Activated naive CD8-positive, alpha-beta T cell treated with anti-CD3 and anti-CD28 coated beads for 36 hours (primary cell): ENCODE results near the gene VPS37B. TPM values are rescaled to one million over a fixed set of nuclear protein-coding genes. Genes with fewer than 3 reads are reported as not detected.

Source experiments
- DNase-seq: peaks from one replicate; pipeline ENCODE4 v3.0.0; 2021
- H3K27ac Mint-ChIP-seq: one replicate; pipeline ENCODE4 v1.8.0; 2022; ENCODE audit warnings: mild to moderate bottlenecking, moderate library complexity, mixed read lengths
- H3K27me3 Mint-ChIP-seq: one replicate; pipeline ENCODE4 v1.8.0; 2022; ENCODE audit warnings: mild to moderate bottlenecking, mixed read lengths
- H3K36me3 Mint-ChIP-seq: one replicate; pipeline ENCODE4 v1.8.0; 2021; ENCODE audit warnings: mild to moderate bottlenecking, mixed read lengths
- H3K4me1 Mint-ChIP-seq: one replicate; pipeline ENCODE4 v1.8.0; 2021; ENCODE audit warnings: mixed read lengths
- H3K4me3 Mint-ChIP-seq: one replicate; pipeline ENCODE4 v1.8.0; 2022; ENCODE audit warnings: mild to moderate bottlenecking, moderate library complexity, mixed read lengths
- H3K9me3 Mint-ChIP-seq: one replicate; pipeline ENCODE4 v1.8.0; 2022; ENCODE audit warnings: mixed read lengths
- total RNA-seq, 2 experiments: library from RNA; stranded (reverse); gene quantifications; one replicate each; pipeline ENCODE4 v1.2.3, GENCODE V29; 2021

VPS37B gene
- total RNA-seq, 2 experiments from 2014 or later = 27.0 to 28.2 TPM

- Mint-ChIP-seq H3K27me3 (no peaks in the 10 kb centered on the region), H3K4me1 (no peaks in the 10 kb centered on the region), H3K9me3 (no peaks in the 10 kb centered on the region), H3K27ac (no peak overlapping the region), H3K36me3 (no peaks in the 10 kb centered on the region), H3K4me3 (no peak overlapping the region)
- DNase-seq = no peak
These were observed 37.2 kb downstream of the VPS37B start for GRCh38 chr12:122858591-122859302.

- Mint-ChIP-seq H3K4me1 (no peaks in the 10 kb centered on the region), H3K27ac (no peak overlapping the region), H3K36me3 (no peaks in the 10 kb centered on the region), H3K27me3 (no peaks in the 10 kb centered on the region), H3K4me3 (no peak overlapping the region), H3K9me3 (no peaks in the 10 kb centered on the region)
- DNase-seq = no peak
These were observed 37.8 kb downstream of the VPS37B start for GRCh38 chr12:122858171-122858570.

GRCh38 chr12:122856999-122857671 is 38.8 kb downstream of the VPS37B start:
- no peaks in the 10 kb centered on the region for H3K27me3 Mint-ChIP-seq
- H3K4me3 Mint-ChIP-seq = no peak overlapping the region
- no peak overlapping the region for H3K27ac Mint-ChIP-seq
- no peaks in the 10 kb centered on the region for H3K4me1 Mint-ChIP-seq
- no peak for DNase-seq
- H3K36me3 Mint-ChIP-seq = no peaks in the 10 kb centered on the region
- H3K9me3 Mint-ChIP-seq = no peaks in the 10 kb centered on the region

DNA sequence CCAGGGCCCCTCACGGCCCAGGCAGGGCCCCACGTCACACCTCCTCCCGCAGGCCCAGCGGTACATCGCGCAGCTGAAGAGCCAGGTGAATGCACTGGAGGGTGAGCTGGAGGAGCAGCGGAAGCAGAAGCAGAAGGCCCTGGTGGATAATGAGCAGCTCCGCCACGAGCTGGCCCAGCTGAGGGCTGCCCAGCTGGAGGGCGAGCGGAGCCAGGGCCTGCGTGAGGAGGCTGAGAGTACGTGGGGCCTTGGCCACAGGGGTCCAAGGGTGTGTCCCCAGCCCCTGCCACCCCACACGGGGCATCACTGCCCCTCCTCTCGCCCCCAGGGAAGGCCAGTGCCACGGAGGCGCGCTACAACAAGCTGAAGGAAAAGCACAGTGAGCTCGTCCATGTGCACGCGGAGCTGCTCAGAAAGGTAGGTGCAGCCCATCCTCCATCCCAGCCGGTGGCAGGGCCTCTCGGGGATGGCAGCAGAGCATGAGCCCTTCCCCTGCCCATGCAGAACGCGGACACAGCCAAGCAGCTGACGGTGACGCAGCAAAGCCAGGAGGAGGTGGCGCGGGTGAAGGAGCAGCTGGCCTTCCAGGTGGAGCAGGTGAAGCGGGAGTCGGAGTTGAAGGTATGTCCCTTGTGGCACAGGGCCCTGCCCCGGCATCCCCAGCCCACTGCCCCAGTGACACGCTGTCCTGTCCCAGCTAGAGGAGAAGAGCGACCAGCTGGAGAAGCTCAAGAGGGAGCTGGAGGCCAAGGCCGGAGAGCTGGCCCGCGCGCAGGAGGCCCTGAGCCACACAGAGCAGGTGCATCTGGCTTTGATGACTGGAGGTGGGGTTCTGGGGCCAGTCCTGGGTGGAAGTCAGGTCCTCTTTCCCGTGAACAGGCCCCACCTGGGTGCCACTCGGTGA is 39.7 kb downstream of the VPS37B start:
- DNase-seq = no peak
- no peaks in the 10 kb centered on the region for H3K36me3 Mint-ChIP-seq
- H3K27ac Mint-ChIP-seq = no peak overlapping the region
- H3K27me3 Mint-ChIP-seq = no peaks in the 10 kb centered on the region
- no peak overlapping the region for H3K4me3 Mint-ChIP-seq
- H3K4me1 Mint-ChIP-seq = no peaks in the 10 kb centered on the region
- H3K9me3 Mint-ChIP-seq = no peaks in the 10 kb centered on the region

DNA sequence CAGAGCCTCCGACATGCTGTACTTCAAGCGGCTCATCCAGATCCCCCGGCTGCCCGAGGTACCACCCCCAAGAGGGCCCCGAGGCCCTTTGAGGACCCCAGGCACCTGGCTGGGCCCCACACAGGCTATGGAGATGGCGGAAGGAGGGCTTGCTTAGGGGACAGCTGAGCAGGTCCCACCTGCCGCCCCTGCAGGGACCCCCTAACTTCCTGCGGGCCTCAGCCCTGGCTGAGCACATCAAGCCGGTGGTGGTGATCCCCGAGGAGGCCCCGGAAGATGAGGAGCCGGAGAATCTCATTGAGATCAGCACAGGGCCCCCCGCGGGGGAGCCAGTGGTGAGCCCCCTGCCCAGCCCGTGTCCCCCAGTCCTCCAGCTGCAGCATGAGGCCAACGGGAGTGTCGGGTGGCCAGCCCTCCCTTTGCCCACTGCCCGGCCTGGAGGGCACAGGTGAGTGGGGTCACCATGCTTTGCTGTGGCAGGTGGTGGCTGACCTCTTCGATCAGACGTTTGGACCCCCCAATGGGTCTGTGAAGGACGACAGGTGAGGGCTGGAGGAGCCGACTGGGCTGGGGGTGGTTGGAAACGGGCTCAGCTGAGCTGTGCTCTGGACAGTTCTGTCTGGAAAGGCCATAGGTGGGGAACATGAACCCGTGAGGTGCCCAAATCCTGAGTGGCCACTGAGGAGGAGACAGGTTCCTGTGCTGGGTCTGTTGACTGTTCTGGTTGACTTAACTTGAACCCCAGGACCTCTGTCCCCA is 40.7 kb downstream of the VPS37B start:
- Mint-ChIP-seq H3K36me3 (no peaks in the 10 kb centered on the region), H3K27ac (no peak overlapping the region), H3K4me3 (no peak overlapping the region), H3K9me3 (no peaks in the 10 kb centered on the region), H3K4me1 (no peaks in the 10 kb centered on the region), H3K27me3 (no peaks in the 10 kb centered on the region)
- DNase-seq = no peak

DNA sequence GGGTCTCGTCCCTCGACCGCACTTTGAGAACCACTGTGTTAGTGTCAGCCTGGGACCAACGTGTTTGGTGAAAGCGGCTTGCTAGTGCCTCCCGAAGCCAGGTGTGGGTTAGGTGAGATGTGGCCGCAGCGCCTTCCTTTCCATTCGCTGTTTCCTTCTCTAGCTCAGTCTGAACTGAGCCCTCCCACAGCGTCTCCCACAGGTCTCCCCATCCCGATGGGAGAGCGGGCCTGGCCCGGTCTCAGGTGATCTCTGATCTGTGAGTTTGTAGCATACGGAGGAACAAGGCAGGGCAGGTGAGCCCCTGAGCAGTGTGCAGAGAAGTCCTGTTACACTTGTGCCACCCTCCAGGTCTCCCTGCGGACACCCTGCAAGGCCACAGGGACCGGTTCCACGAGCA is 41.4 kb downstream of the VPS37B start:
- no peak for DNase-seq
- Mint-ChIP-seq H3K27ac (no peak overlapping the region), H3K27me3 (no peaks in the 10 kb centered on the region), H3K36me3 (no peaks in the 10 kb centered on the region), H3K4me1 (no peaks in the 10 kb centered on the region), H3K4me3 (no peak overlapping the region), H3K9me3 (no peaks in the 10 kb centered on the region)

GRCh38 chr12:122853582-122854245 is 42.2 kb downstream of the VPS37B start:
- Mint-ChIP-seq H3K27ac (no peak overlapping the region), H3K4me1 (no peaks in the 10 kb centered on the region), H3K36me3 (no peaks in the 10 kb centered on the region), H3K27me3 (no peaks in the 10 kb centered on the region), H3K4me3 (no peak overlapping the region), H3K9me3 (no peaks in the 10 kb centered on the region)
- no peak for DNase-seq

- H3K4me1 Mint-ChIP-seq = no peaks in the 10 kb centered on the region
- H3K9me3 Mint-ChIP-seq = no peaks in the 10 kb centered on the region
- DNase-seq = no peak
- H3K27ac Mint-ChIP-seq = no peak overlapping the region
- H3K4me3 Mint-ChIP-seq = no peak overlapping the region
- H3K27me3 Mint-ChIP-seq = no peaks in the 10 kb centered on the region
- no peaks in the 10 kb centered on the region for H3K36me3 Mint-ChIP-seq
These were observed 43.3 kb downstream of the VPS37B start for GRCh38 chr12:122852336-122853275.

- Mint-ChIP-seq H3K27ac (no peak overlapping the region), H3K36me3 (no peaks in the 10 kb centered on the region), H3K4me1 (no peaks in the 10 kb centered on the region), H3K27me3 (no peaks in the 10 kb centered on the region), H3K4me3 (no peak overlapping the region), H3K9me3 (no peaks in the 10 kb centered on the region)
- no peak for DNase-seq
These were observed 44.1 kb downstream of the VPS37B start for GRCh38 chr12:122851820-122852219.

GRCh38 chr12:122850695-122851350 is 45.1 kb downstream of the VPS37B start:
- no peaks in the 10 kb centered on the region for H3K27me3 Mint-ChIP-seq
- no peak overlapping the region for H3K4me3 Mint-ChIP-seq
- no peaks in the 10 kb centered on the region for H3K4me1 Mint-ChIP-seq
- H3K27ac Mint-ChIP-seq = no peak overlapping the region
- H3K9me3 Mint-ChIP-seq = no peaks in the 10 kb centered on the region
- no peak for DNase-seq
- no peaks in the 10 kb centered on the region for H3K36me3 Mint-ChIP-seq

GRCh38 chr12:122850048-122850445 is 45.9 kb downstream of the VPS37B start:
- DNase-seq = no peak
- no peaks in the 10 kb centered on the region for H3K4me1 Mint-ChIP-seq
- H3K36me3 Mint-ChIP-seq = no peaks in the 10 kb centered on the region
- no peak overlapping the region for H3K27ac Mint-ChIP-seq
- H3K4me3 Mint-ChIP-seq = no peak overlapping the region
- no peaks in the 10 kb centered on the region for H3K27me3 Mint-ChIP-seq
- H3K9me3 Mint-ChIP-seq = no peaks in the 10 kb centered on the region

GRCh38 chr12:122849352-122850047 is 46.4 kb downstream of the VPS37B start:
- no peak overlapping the region for H3K27ac Mint-ChIP-seq
- H3K27me3 Mint-ChIP-seq = no peaks in the 10 kb centered on the region
- no peaks in the 10 kb centered on the region for H3K4me1 Mint-ChIP-seq
- no peaks in the 10 kb centered on the region for H3K36me3 Mint-ChIP-seq
- no peaks in the 10 kb centered on the region for H3K9me3 Mint-ChIP-seq
- no peak overlapping the region for H3K4me3 Mint-ChIP-seq
- no peak for DNase-seq
